ENCODE measurements around the gene KIF21B.

DNA sequence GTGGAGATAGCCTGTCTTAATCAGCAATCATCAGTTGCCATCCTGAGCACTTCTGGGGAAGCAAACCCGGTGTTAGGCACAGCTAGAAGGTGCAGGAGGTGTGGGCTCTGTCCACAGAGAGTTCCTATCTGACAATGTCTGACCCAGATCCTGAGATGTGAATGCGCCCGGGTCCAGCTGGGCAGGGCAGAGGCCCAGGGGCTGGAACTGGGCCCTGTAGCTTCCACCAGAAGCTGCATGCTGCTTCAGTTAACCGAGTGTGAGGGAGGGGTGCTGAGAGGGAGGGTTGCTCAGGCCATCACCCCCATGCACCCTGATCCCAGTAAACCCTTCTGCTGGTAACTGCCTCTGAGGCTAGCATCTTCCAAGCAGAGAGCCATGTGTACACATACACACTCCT, 42.2 kb downstream of the KIF21B start:
- no peak for TF ChIP-seq CTCF (conservative IDR thresholded peaks at IDR 0.05)
- no peak for TF ChIP-seq ZFX (IDR thresholded peaks at IDR 0.05)
